Endothelial cell of umbilical vein (primary cell): ENCODE data around the gene MAG. TPM values are rescaled to one million over a fixed set of nuclear protein-coding genes. Genes with fewer than 3 reads are reported as not detected.

Experiments used
- BruUV-seq: library from RNA; stranded (reverse); fragments of 400-500 nt; replicated peaks from 2 replicates; lab custom pipeline; 2021; lab: Mats Ljungman, UMichigan
- CTCF ChIA-PET: fragments of 300-600, 350-600 bp; sonication (Branson Sonifier 250); formaldehyde crosslinking; loops from one replicate; lab custom pipeline; 2021; ENCODE audit warnings: antibody characterized with exemption, inconsistent platforms; lab: Charles Lee
- POLR2A ChIA-PET: fragments of 300-600, 350-600 bp; sonication (Branson Sonifier 250); formaldehyde crosslinking; loops from one replicate; lab custom pipeline; 2021; ENCODE audit warnings: antibody characterized with exemption, inconsistent platforms; lab: Charles Lee
- DNase-seq: peaks from one replicate; pipeline ENCODE4 v3.0.0-alpha.2; 2011; ENCODE audit warnings: low read depth, low spot score
- FAIRE-seq: peaks from 2 replicates; lab custom pipeline; 2011; peaks lifted over from hg19 to GRCh38; lab: Jason Lieb, UNC
- H2AFZ ChIP-seq: 2 replicates; pipeline ENCODE4 v1.6.0; 2012; ENCODE audit warnings: low read depth, low read length, control low read depth, inconsistent platforms
- H3K27ac ChIP-seq: 2 replicates; pipeline ENCODE4 v1.5.1; 2011; ENCODE audit warnings: low read depth, mild to moderate bottlenecking, control low read depth, low read length, moderate library complexity; ENCODE audit not compliant: insufficient read depth
- H3K27me3 ChIP-seq, 2 experiments: 2 replicates each; pipeline versions ENCODE4 v1.6.0 to v1.6.1; 2011; ENCODE audit warnings: low read length in 2 of 2, mixed read lengths in 1 of 2; ENCODE audit not compliant: control insufficient read depth in 2 of 2, insufficient read depth in 2 of 2
- H3K36me3 ChIP-seq, 2 experiments: 2 replicates in 1 of 2; 3 replicates in 1 of 2; pipeline ENCODE4 v1.5.1; 2011; ENCODE audit warnings: low read length in 2 of 2, mild to moderate bottlenecking in 1 of 2, moderate library complexity in 1 of 2; ENCODE audit not compliant: control insufficient read depth in 2 of 2, insufficient read depth in 2 of 2; ENCODE audit errors: extremely low read depth in 1 of 2
- H3K4me1 ChIP-seq: 3 replicates; pipeline ENCODE4 v1.5.1; 2011; ENCODE audit warnings: mild to moderate bottlenecking, low read length; ENCODE audit not compliant: control insufficient read depth, insufficient read depth; ENCODE audit errors: extremely low read depth
- H3K4me2 ChIP-seq: 2 replicates; pipeline ENCODE4 v1.6.1; 2011; ENCODE audit warnings: low read length, control low read depth, mixed read lengths; ENCODE audit not compliant: insufficient read depth
- H3K4me3 ChIP-seq, 3 experiments: fragments of 200-600 bp in 1 of 3; sonication (generic), shearing (Covaris generic) in 1 of 3; replicated peaks in 1 of 3; 2 replicates each; pipeline ENCODE4 v1.5.1; 2011 to 2016; ENCODE audit warnings: control low read depth in 3 of 3, low read length in 3 of 3, mild to moderate bottlenecking in 2 of 3, inconsistent platforms in 1 of 3, low read depth in 1 of 3, moderate library complexity in 1 of 3; ENCODE audit not compliant: insufficient read depth in 1 of 3
- H3K79me2 ChIP-seq: 2 replicates; pipeline ENCODE4 v1.6.0; 2012; ENCODE audit warnings: low read length, inconsistent platforms; ENCODE audit not compliant: control insufficient read depth, insufficient read depth
- H3K9ac ChIP-seq: replicated peaks from 2 replicates; pipeline ENCODE3; 2011; ENCODE audit warnings: low read length, control low read depth; ENCODE audit not compliant: insufficient read depth; ENCODE audit errors: extremely low read depth
- H3K9me1 ChIP-seq: replicated peaks from 3 replicates; pipeline ENCODE4 v1.6.0; 2011; ENCODE audit warnings: mild to moderate bottlenecking, low read length; ENCODE audit not compliant: control insufficient read depth, insufficient read depth; ENCODE audit errors: extremely low read depth
- H3K9me3 ChIP-seq: replicated peaks from 2 replicates; pipeline ENCODE4 v1.5.1; 2012; ENCODE audit warnings: low read length, inconsistent platforms; ENCODE audit not compliant: control insufficient read depth, insufficient read depth
- H4K20me1 ChIP-seq: replicated peaks from 2 replicates; pipeline ENCODE3; 2011; ENCODE audit warnings: mild to moderate bottlenecking, low read length; ENCODE audit not compliant: control insufficient read depth, insufficient read depth; ENCODE audit errors: extremely low read depth
- EZH2 ChIP-seq: IDR thresholded peaks from 2 replicates; pipeline ENCODE4 v1.6.1; 2012; ENCODE audit warnings: borderline replicate concordance, low read depth, mild to moderate bottlenecking, moderate library complexity, low read length, inconsistent platforms; ENCODE audit not compliant: severe bottlenecking
- FOS ChIP-seq: IDR thresholded peaks from 2 replicates; pipeline ENCODE4 v1.6.1; 2011; ENCODE audit warnings: mild to moderate bottlenecking, low read length, moderate library complexity, borderline replicate concordance; ENCODE audit not compliant: insufficient read depth
- GATA2 ChIP-seq: IDR thresholded peaks from 2 replicates; pipeline ENCODE4 v1.7.0; 2011; ENCODE audit warnings: low read depth, mild to moderate bottlenecking, moderate library complexity, mixed read lengths, low read length; ENCODE audit not compliant: insufficient read length, insufficient read depth
- JUN ChIP-seq: IDR thresholded peaks from 2 replicates; pipeline ENCODE4 v1.6.1; 2011; ENCODE audit warnings: borderline replicate concordance, low read depth; ENCODE audit not compliant: insufficient read length, insufficient read depth
- MAX ChIP-seq: IDR thresholded peaks from 2 replicates; pipeline ENCODE4 v1.6.1; 2011; ENCODE audit not compliant: insufficient read depth, insufficient read length
- MYC ChIP-seq: IDR thresholded peaks from one replicate; pipeline ENCODE4 v1.6.1; 2011; ENCODE audit warnings: mild to moderate bottlenecking, low read depth, low read length
- POLR2A ChIP-seq: IDR thresholded peaks from 2 replicates; pipeline ENCODE4 v1.6.1; 2012; ENCODE audit warnings: low read depth, mild to moderate bottlenecking, control low read depth, low read length
- POLR2AphosphoS5 ChIP-seq: IDR thresholded peaks from 2 replicates; pipeline ENCODE4 v1.6.1; 2012; ENCODE audit warnings: low read depth, mild to moderate bottlenecking, control low read depth, low read length, moderate library complexity; ENCODE audit not compliant: insufficient read depth
- dilution Hi-C: fragments of 300-500 bp; cut with MboI; formaldehyde crosslinking; loops from one replicate; pipeline ENCODE4 v1.15.0; 2019; ENCODE audit warnings: low sequenced_read_pairs; ENCODE audit not compliant: extremely low pct_ligation_motif_present
- intact Hi-C: fragments of 100-400 bp; cut with micrococcal nuclease; formaldehyde crosslinking; loops from one replicate; pipeline ENCODE4 v1.10.0; 2022
- polyA plus RNA-seq, 4 experiments: library from polyadenylated mRNA; depleted of rRNA in 3 of 4; stranded (reverse) in 3 of 4; unstranded in 1 of 4; fragments of >200 nt; gene quantifications; 2 replicates each; pipeline versions ENCODE4 v1.2.1 to v1.2.3, GENCODE V29; 2011 to 2012; ENCODE audit warnings: missing spikeins in 1 of 4
- total RNA-seq: library from RNA; stranded (reverse); gene quantifications from 2 replicates; pipeline ENCODE4 v1.2.3, GENCODE V29; 2021

Gene MAG
- total and polyA plus RNA-seq, 2 donors (not counting 3 experiments of a cell fraction or from before 2014, with no cell fraction given): not detected

DNA sequence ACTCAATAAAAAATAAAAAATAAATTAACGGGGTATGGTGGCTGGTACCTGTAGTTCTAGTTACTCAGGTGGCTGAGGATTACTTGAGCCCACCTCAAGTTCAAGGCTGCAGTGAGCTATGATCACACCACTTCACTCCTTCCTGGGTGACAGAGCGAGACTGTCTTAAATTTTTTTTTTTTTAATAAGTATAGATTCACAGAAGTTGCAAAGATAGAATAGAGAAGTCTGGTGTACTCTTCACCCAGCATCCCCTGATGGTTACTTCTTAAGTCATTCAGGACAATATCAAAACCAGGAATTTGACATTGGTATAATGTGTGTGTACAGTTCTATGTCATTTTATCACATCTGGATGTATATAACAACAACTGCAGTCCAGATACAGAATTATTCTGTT is 29.3 kb downstream of the MAG start:
- Histone ChIP-seq H3K79me2 (no peaks in the 10 kb centered on the region), H3K36me3 (no peaks in the 10 kb centered on the region), H3K9me3 (no peaks in the 10 kb centered on the region), H4K20me1 (no peaks in the 10 kb centered on the region), H3K9ac (no peak overlapping the region), H3K4me3 (no peak overlapping the region), H3K9me1 (no peaks in the 10 kb centered on the region), H3K27ac (no peak overlapping the region), H3K4me2 (no peak overlapping the region), H3K4me1 (peaks cover 5% of the 10 kb centered on the region), H2AFZ (no peak overlapping the region), H3K27me3 (peaks cover 1 to 8% of the 10 kb centered on the region in 2 experiments)
- DNase-seq (no peak), FAIRE-seq (no peak)
- TF ChIP-seq POLR2A (no peak), FOS (no peak), EZH2 (no peak), MYC (no peak), MAX (no peak), JUN (no peak)
- intact Hi-C loops: no loop called here
- CTCF ChIA-PET: no interaction called here
- dilution Hi-C loops: no loop called here
- POLR2A ChIA-PET: no interaction called here
- no TSS peak for BruUV-seq

DNA sequence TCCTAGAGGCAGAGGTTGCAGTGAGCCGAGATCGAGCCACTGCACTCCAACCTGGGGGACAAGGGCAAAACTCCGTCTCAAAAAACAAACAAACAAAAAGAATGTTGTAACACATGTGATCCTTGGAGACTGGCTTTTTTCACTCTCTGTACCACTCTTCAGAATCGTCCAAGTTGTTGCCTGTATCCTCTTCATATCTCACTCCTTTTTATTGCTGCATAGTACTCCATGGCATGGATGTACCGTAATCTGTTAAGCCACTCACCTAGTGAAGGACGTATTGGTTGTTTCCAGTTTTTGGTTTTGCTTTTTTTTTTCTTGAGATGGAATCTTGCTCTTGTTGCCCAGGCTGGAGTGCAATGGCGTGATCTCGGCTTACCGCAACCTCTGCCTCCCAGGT is 30.1 kb downstream of the MAG start:
- BruUV-seq: no TSS peak
- dilution Hi-C loops: no loop called here
- FAIRE-seq: no peak

More for the DNA sequence above, 30.1 kb downstream of the MAG start:
- TF ChIP-seq POLR2AphosphoS5 (no peak), POLR2A (no peak), MAX (no peak), MYC (no peak), GATA2 (no peak)
- H4K20me1 ChIP-seq: no peaks in the 10 kb centered on the region
- no peaks in the 10 kb centered on the region for H3K79me2 ChIP-seq
- intact Hi-C loops: no loop called here
- POLR2A ChIA-PET: no interaction called here
- H2AFZ ChIP-seq: no peak overlapping the region
- no peak for DNase-seq
- no peak overlapping the region for H3K27ac ChIP-seq
- H3K4me1 ChIP-seq: peaks cover 5% of the 10 kb centered on the region
- CTCF ChIA-PET: no interaction called here
- no peak overlapping the region for H3K9ac ChIP-seq
- H3K9me1 ChIP-seq: no peaks in the 10 kb centered on the region
- H3K27me3 ChIP-seq: peaks cover 1 to 8% of the 10 kb centered on the region in 2 experiments
- no peaks in the 10 kb centered on the region for H3K9me3 ChIP-seq
- H3K4me2 ChIP-seq: no peak overlapping the region
- H3K36me3 ChIP-seq: no peaks in the 10 kb centered on the region
- H3K4me3 ChIP-seq: no peak overlapping the region
